Left hindlimb (tissue), 1 donor: ENCODE measurements around the gene C1QTNF9B.
"Not testable (repeated sequence)": the region's sequence is repeated elsewhere in the genome, so short reads cannot be mapped to it uniquely, and the experiment has no call there.

Source experiments
- DNase-seq: peaks from one replicate; pipeline ENCODE4 v3.0.0-alpha.2; 2018

C1QTNF9B gene

GRCh38 chr13:23897452-23897919, at the start of gene C1QTNF9B:
TSS of gene C1QTNF9B (minus strand) at chr13:23897502.
- not testable (repeated sequence) for DNase-seq

- DNase-seq: no peak
Observed at GRCh38 chr13:23946900-23947299, 49.6 kb upstream of the C1QTNF9B start.

GRCh38 chr13:23946067-23946466, 48.8 kb upstream of the C1QTNF9B start:
- no peak for DNase-seq

- no peak for DNase-seq
Observed at GRCh38 chr13:23945612-23946011, 48.3 kb upstream of the C1QTNF9B start.

DNA sequence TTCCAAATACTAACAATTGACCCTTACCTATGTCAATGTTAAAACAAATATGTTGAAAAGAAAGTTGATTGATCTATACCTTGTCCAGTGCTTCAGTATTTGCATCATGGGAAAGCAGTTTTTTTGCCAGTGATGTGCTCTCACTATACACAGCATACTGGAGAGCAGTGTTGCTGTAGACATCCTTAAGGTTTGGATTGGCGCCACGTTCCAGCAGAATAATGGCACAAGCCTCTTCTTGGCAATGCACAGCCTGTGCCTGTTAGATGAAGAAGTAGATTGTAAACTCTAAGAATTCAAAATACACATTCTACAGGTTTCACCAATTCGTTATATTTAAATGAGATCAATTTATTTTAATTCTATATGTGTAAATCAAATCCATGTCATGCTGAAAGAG, 43.9 kb upstream of the C1QTNF9B start:
- DNase-seq: no peak

GRCh38 chr13:23939666-23940065, 42.4 kb upstream of the C1QTNF9B start:
- not testable (repeated sequence) for DNase-seq

DNA sequence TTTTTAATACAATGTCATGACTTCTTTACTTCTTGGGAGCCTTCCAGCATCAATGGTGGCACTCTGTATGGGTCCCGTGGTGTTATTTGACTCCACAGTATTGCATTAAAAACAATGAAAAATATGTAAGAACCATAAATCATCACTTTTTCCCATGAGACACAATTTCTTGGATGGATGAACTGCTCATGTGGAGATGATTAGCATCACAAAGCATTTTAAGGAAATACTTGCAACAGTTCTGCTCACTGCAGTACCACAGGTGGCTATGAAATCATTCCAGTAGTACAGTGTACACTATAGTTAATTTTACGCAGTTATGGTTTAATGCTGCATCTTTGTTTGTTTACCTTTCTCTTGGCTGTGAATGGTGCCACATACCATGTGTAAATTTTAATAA, 37.2 kb upstream of the C1QTNF9B start:
- no peak for DNase-seq

DNA sequence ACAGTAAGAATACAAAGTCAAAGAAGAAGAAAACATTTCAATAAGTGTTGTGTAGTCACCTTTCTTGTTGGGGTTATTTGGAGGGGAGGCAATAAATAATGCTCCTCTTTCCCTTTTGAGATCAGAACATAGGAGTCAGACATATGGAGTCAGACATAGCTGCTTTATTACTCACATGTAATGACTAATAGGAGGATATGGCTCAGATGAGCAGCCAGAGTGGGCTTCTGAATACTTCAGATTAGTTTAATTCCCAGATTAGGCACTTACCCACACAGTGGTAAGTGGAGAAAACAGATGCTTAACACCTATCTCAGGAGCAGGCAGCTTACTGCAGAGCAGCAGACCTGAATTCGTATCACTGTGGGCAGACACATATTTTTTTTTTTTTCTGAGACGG, 31.7 kb upstream of the C1QTNF9B start:
- no peak for DNase-seq

GRCh38 chr13:23923031-23923430, 25.7 kb upstream of the C1QTNF9B start:
- no peak for DNase-seq

DNA sequence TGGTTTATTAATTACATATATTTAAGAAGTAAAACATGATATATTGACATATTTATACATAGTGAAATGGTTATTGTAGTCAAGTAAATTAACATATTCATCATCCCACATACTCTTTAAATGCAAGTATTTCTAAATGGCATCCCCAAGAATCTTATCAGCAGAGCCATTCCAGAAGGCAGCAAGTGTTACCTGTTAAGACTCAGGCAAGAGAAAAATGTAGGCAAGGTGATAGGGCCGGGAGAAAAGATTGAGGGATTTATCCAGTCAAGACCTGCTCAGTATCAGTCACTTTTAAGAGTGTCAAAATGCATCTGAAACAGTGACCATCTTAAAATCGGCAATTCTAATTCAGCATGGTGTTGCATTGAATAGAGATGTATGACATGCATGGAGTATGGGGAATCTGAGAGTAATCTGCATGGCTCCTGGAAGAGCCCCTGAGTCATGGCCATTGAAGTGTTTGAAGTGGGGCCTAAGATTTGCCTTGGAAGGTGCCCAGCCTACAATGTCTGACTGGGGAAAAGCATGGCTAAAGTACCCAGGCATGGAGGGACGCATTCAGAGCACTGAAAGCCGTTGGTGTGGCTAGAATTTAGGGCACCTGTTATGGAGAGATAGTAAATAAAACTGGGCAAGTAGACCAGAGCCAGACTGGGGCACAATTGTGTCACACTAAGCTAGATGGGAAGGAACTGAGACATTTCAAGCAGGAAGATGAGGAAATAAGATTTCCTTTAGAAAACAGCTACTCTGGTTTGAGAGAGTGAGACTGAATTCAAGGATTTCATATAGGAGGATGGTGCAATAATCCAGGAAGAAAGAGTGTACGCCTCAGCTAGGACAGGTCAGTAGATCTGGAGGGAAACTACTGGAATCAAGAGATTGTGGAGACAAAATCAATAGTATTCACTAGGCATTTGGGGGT, 25.0 kb upstream of the C1QTNF9B start:
- DNase-seq: no peak

DNA sequence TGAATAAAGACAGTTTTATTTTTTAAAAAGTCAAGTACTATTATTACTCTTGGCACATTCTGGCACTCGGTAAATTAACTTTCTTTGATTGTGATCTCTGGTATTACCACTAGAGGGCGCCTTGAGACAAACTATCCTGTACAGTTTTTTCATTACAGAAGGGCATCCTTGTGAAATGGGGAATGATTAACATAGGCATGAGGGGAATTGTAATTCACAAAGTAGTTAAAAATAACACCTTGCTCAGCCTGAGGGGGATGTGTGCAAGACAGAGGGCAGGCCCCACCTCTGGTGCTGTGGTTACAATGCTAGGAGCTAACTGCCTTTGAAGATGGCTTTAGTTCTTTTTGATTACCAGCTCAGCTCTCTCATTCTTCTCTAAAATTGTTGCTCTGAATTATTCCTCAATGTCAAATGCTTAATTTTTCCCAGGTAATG, 24.2 kb upstream of the C1QTNF9B start:
- DNase-seq: no peak

GRCh38 chr13:23919006-23919405, 21.7 kb upstream of the C1QTNF9B start:
- no peak for DNase-seq

DNA sequence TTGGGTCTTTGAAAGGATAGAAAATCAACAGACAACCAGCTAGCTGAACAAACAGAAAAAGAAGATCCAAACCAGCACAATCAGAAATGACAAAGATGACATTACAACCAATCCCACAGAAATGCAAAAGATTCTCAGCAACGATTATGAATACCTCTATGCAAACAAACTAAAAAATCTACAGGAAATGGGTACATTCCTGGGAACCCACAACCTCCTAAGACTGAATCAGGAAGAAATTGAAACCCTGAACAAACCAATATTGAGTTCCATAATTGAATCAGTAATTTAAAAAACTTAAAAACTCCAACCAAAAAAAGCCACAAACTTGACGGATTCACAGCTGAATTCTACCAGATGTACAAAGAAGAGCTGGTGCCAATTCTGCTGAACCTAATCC, 20.9 kb upstream of the C1QTNF9B start:
- no peak for DNase-seq

- DNase-seq: no peak
Observed at GRCh38 chr13:23915308-23915707, 18.0 kb upstream of the C1QTNF9B start.

- no peak for DNase-seq
Observed at GRCh38 chr13:23912469-23912868, 15.2 kb upstream of the C1QTNF9B start.

- no peak for DNase-seq
Observed at GRCh38 chr13:23909606-23910005, 12.3 kb upstream of the C1QTNF9B start.

- DNase-seq: no peak
Observed at GRCh38 chr13:23905766-23906165, 8.5 kb upstream of the C1QTNF9B start.

- DNase-seq: no peak
Observed at GRCh38 chr13:23903906-23904280, 6.6 kb upstream of the C1QTNF9B start.

GRCh38 chr13:23902975-23903905, 5.9 kb upstream of the C1QTNF9B start:
- no peak for DNase-seq

- no peak for DNase-seq
Observed at GRCh38 chr13:23901365-23901764, 4.1 kb upstream of the C1QTNF9B start.

- no peak for DNase-seq
Observed at GRCh38 chr13:23899555-23899954, 2.3 kb upstream of the C1QTNF9B start.

GRCh38 chr13:23898101-23898500, 799 bp upstream of the C1QTNF9B start:
- DNase-seq: no peak

DNA sequence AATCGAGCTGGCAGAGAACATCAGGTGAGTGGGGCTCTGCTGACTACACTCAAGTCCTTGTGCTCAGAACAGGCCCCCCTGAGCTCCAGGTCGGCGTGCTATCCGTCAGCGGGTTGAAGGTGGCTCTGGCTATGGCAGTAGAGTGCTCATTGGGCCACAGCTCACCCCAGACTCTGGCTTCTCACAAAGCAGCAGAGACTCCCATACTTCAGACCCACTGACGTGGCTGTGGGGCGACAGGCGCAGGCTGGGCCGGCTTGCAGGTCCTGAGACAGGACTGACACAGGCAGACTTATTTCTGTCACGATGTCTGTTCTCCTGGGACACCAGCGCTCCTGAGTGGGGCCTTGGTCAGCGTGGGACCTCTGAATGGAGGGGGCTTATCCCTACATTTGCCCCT, 2.6 kb downstream of the C1QTNF9B start:
- not testable (repeated sequence) for DNase-seq
